HG03558 (cell line): Measurements from ENCODE around the gene THSD4.
"Not testable (repeated sequence)": the region's sequence is repeated elsewhere in the genome, so short reads cannot be mapped to it uniquely, and the experiment has no call there.

ENCODE experiments used
- ATAC-seq: cut with Tn5 transposase; IDR thresholded peaks from one replicate; pipeline ENCODE4 v1.9.1; 2021; ENCODE audit warnings: moderate number of reproducible peaks; ENCODE audit not compliant: unreplicated experiment; ENCODE audit errors: extremely low read depth

Gene THSD4

DNA sequence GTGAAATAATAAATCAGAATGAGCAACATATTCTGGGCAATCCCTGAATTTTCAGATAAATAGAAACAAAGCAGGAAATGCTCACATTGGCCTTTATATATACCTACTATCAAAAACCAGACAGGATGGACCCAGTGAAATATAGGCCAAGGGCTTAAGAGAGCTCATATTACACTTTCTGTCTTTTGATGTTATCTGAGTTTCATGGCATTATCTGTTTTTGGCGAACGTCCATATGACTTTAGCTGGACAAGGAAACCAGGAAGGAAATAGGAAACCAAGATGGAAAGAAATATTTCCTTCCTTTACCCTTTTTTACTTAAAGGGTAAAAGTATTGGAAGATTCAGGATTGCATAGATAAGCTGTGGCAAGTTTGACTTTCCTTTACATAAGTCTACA lies 274.8 kb downstream of the THSD4 start:
- ATAC-seq: no peak

DNA sequence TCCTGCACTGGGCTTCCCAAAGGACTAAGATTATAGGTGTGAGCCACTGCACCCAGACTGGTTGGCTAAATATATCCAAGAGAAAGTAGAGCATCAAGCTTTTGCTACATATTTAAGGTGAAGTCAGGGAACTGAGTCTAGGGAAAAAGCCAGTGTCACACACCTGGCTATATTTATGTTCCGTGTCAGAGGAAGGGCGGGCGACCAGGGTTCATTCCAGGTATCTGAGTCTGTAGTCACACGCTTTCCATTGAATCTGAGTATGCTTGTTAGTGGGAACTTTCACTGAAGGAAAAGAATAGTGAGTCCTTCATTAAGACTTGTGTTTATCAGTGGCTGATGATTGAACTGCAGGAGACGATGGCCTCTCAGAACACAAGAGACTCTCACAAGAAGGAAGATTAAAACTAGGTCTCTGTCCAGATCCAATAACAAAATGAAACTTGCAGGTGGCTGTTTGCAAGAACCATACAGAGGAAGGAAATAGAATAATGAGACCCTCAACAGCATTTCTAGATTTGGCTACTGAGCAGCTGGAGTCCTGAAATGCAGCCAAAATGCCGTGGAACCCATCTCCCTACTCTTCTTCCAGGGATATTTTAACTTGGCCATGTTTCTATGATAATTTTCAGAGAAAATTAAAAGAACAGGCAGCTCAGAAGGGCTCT lies 276.3 kb downstream of the THSD4 start:
- ATAC-seq: no peak

DNA sequence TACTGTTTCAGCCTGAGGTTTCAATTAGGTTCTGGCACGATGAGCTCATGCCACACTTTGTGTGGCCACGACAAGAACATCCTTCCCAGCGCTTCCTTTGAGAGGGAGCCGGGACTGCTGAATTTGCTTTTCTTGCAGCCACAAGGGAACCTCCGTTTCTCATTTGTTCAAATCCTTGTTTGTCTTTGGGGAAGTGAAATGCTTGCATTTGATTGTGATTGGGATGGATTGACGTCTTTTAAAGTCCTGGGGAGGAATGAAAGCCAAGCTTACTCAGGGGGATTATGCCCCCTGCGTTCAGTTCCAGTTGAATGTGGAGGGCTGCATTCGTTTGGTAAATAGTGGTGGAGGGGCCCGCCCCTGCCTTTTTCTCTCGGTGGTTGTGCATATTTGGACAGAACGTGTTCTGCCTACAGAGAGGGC lies 277.6 kb downstream of the THSD4 start:
- no peak for ATAC-seq

DNA sequence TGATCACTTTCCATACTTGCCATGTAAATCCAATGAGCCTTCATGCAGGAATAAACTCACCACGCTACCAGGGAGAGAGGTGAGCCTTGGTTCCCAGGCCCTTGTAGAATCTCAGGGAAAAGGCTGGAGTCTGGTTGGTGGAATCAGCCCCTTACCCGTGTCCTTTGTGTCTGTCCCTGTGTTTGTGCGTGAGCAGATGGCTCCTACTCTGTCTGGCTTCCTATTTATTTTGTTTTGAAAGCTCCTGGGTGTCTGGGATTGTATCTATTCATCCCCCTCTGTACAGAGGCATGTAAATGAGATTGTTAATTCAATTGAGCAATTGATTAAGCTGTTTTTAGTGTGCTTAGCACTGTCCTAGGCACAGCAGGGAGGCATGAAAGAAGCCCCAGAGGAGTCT lies 278.1 kb downstream of the THSD4 start:
- no peak for ATAC-seq

DNA sequence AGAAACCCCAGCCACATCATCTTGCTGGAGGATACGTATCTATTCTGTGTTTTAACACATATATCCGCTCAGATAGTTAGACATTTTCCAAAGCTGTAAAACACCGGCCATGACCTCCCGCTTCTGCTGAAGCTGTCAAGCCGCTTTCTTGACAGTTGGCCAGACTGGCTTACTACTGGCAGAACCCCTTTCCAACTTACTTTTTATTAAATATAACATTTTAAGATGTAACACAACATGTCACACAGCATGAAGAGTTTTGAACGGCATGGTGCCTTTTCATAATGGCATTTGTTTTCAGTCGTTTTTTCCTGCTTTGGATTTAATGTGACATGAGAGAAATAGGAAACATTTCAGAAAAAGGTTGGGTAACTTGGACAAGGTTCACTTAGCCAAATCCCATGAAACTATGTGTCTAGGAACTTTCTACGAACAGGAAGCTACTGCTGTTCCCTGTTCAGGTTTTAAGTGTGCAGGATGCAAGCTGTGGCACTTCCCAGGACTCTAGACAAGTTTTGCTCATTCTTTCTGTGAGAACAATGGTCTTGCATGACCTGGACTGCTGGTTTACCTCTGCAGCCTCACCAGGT lies 281.4 kb downstream of the THSD4 start:
- ATAC-seq: no peak

DNA sequence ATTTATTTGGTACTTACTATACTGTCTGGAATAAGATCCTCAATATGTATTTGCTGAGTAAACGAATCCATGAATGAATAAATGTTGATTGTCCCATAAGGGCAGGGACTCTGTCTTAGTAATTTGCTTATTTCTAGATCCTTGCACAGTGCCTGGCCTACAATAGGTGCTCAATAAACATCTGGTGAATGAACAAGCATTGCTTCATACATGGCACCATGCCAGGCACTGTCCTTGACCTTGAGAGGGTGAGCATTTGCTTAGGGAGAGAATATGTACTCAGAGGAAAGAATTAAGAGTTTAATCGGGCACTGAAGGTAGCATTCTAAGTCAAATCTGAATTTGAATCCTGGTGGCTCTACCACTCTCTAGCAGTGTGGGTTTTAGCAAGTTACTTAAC lies 282.1 kb downstream of the THSD4 start:
- no peak for ATAC-seq

DNA sequence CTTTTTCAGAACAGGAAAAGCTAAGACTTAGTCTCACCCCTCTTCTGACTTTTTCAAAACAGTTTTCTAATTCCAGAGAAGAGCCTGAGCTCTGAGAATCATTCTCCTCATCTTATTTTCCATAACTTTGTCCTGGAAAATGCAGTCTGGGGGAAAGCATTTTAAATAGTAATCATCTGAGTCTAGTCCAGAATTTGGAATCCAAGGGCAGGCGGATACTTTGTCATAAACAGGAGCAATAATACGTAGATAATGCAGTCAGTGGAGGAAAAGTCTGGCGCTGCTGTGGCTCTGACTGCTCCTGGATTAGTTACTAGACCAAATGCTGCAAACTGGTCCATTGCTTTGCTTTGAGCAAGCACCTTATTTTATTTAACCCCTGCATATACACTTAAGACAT lies 285.0 kb downstream of the THSD4 start:
- ATAC-seq: no peak

DNA sequence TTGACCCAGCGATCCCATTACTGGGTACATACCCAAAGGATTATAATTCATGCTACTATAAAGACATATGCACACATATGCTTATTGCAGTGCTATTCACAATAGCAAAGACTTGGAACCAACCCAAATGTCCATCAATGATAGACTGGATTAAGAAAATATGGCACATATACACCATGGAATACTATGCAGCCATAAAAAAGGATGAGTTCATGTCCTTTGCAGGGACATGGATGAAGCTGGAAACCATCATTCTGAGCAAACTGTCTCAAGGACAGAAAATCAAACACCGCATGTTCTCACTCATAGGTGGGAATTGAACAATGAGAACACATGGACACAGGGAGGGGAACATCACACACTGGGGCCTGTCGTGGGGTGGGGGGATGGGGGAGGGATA lies 286.5 kb downstream of the THSD4 start:
- not testable (repeated sequence) for ATAC-seq

DNA sequence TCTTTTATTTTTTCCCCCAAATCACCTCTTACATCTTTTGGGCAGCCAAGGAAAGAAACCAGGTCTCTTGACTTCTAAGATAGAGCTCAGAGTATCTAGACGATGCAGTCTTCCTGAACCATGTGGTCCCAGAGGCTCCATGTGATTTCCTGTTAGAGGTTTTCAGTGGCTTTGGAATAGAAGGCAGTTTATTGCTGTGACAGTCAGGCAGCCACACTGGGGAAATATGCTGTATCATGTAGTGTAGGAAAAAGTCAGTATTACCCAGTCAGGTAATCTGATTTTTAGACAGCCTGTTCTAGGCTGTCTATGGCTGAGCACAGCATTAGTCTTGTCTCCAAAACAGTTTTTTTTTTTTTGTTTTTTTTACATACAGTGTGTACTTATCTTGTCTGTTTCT lies 294.3 kb downstream of the THSD4 start:
- ATAC-seq: no peak

DNA sequence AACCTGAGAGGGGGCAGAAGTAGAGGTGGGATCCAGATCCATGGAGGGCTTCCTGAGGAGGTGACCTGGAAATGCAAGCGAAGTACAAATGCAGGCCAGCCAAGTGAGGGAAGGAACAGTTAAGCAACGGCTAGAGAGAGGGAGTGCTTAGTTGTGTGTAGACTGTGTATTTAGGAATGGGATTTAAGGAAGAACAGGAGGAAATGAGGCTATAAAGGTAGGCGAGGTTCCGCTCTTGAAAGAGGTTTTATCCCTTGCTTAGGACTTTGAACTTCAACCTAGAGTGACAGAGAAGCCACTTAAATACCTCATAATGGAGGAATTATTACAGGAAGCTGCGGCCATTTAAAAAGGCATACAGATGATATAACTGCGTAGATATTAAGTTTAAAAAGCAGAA lies 295.1 kb downstream of the THSD4 start:
- ATAC-seq: no peak

DNA sequence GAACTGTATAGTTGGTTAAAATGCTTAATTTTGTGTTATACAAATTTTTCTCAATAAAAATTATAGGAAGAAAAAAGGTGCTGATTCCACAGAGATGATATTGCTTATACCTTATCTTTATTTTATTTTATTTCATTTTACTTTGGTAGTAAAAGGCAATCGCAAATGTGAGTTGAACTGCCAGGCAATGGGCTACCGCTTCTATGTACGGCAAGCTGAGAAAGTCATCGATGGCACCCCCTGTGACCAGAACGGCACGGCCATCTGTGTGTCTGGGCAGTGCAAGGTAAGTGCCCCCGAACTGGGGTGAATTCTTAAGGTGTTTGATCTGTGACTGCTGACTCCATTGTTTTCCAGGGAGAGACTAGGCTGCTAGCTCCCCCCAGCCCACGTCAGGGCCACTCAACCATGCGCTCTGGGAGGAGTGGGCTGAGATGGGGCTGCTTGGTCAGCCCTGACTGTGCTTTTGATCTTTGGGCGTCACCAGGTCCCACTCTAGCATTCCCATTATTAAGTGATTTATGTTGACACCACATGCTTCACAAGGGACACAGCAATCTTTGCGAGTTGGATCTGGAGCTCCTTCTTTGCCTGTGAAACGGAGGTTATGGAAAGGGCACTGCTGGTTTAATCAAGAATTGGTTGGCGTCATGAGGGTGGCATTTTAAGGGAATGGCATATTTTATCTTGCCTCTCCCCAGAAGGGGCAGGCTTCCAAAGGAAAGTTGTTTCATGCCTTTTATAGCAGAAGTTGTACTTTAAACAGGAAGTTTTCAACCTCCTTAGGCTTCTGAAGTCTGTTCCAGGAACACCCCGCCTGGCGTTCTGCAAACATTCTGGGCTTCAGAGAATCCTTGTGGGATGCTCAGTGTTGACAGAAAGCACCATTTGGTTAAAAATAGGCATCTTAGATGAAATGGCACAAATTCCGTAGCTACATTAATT lies 296.5 kb downstream of the THSD4 start:
- no peak for ATAC-seq

DNA sequence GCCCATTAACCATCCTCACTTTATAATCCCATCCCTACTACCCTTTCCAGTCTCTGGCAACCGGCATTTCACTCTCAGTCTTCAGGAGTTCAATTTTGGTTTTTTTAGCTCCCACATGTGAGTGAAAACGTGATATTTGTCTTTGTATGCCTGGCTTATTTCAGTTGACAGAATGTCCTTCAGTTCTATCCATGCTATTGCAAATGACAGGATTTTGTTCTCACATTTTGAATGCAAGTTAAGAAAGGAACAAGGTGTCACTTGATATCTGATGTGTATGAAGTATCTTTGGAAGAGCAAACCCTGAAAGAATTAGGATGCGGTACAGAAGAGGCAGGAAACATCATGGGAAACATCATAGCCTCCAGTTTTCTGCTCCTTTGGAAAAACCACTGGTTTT lies 298.1 kb downstream of the THSD4 start:
- ATAC-seq: no peak

DNA sequence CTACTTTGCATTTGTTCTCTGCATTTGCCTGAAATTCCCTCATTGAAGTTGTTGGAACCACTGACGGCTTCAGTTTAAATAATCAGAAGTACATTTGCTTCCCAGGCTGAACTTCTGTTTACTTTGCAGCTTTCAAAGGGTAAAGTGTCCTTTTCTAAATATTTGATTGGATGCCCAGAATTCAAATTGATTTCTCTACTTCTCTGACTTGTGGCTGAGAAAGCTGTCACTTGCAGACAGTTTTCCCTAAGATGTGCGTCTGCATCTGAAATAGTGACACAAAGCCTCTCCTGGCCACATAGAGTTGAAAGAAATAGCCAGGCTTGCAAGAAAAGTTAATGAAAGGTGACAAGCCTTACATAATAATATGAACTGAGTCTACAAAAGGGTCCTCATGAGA lies 299.6 kb downstream of the THSD4 start:
- no peak for ATAC-seq

DNA sequence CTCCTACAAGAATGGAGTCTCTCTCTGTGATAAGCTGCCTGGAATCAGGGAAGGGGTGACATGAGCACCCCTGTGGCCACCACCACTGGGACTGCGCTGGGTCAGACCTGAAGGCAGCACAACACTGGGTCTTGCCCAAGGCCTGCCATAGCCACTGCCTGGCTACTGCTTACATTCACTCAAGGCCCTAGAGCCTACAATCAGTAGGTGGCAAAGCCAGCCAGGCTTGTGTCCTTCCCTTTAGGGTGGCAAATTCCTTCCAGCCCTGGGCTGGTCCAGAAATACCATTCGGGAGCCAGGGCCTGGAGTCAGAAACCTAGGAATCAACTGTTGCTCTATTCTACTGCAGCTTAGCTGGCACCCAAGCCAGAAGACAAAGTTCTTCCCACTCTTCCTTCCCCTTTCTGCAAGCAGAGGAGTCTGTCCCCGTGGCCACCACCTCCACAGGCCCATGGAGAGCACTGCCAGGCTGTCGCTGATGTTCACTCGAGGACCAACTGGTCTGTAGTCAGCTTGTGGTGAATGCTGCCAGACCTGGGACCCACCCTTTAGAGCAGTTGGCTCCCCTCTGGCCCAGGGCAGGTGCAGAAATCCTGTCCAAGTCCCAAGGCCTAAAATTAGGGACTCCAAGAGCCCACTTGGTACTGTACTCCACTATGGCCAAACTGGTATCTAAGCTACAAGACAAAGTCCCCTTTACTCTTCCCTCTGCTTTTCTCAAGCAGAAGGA lies 307.4 kb downstream of the THSD4 start:
- no peak for ATAC-seq

DNA sequence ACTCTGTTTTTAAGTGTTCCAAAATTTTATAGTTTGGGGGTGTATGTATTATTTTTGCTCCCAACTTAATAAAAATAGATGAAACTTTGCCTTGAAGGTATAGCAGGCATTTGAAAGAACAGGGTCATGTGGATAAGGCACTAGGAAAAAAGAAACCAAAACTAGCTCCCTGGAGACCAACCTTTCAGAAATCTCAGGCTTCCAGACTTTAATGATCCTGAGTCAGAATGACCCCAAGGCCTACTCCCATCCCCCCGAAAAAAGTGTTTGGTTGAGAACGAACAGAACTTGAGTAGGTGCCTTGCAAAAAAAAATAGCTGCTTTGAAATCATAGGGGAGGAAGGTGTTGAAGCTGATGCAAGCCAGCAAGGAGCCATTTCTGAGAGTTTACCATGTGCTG lies 309.5 kb downstream of the THSD4 start:
- no peak for ATAC-seq

DNA sequence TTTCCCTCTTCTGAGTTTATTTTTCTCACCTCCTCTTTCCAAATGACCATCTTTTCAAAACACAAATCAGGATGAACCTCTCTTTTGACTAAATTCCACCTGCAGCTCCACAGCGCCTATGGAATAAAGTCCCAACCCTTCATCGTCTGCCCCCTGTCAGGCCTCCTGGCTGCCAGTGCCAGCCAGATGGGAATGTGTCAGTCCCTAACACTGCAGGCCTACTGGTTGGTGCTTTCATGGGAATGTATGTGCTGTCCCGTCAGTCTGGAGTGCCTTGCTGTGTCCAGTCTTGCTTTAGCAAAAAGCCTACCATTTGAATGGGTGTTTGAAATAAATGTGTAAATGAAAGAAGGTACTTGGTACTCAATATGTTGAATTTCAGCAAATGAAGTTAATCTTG lies 310.1 kb downstream of the THSD4 start:
- ATAC-seq: no peak

DNA sequence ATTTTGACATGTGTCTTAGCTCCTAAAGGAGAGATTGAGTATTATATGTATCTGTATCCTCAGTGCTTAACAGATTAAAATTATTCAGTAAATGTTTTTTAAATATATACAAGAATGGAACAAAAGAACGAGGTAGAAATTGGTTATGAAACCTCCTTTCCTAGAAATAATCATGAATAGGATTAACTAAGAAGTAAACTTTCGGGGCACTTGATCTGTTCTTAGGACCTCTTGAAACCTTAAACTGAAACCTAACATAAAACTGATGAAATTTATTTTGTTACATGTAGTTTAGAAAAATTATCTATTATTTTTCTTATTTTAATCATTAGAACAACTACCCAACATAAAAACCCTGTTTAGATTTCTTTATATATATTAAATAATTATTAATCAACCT lies 311.5 kb downstream of the THSD4 start:
- ATAC-seq: no peak

DNA sequence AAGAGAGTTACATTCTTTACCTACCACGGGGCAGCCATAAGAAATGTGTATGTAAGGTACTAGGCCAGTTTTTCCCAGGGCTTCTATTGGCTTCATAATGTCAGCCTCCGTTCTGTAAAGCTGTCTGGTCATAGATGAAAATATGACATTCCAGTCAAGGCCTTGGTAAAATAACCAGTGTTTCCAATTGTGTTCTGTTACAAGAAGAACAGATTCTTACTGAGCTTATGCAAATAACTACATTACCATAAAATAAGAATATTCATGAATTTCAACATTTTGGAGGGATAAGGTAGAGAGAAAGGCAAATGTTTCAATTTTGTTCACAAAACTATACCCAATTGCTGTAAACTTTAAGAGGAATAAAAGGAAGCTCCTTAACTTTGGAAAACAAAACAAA lies 315.5 kb downstream of the THSD4 start:
- ATAC-seq: no peak

DNA sequence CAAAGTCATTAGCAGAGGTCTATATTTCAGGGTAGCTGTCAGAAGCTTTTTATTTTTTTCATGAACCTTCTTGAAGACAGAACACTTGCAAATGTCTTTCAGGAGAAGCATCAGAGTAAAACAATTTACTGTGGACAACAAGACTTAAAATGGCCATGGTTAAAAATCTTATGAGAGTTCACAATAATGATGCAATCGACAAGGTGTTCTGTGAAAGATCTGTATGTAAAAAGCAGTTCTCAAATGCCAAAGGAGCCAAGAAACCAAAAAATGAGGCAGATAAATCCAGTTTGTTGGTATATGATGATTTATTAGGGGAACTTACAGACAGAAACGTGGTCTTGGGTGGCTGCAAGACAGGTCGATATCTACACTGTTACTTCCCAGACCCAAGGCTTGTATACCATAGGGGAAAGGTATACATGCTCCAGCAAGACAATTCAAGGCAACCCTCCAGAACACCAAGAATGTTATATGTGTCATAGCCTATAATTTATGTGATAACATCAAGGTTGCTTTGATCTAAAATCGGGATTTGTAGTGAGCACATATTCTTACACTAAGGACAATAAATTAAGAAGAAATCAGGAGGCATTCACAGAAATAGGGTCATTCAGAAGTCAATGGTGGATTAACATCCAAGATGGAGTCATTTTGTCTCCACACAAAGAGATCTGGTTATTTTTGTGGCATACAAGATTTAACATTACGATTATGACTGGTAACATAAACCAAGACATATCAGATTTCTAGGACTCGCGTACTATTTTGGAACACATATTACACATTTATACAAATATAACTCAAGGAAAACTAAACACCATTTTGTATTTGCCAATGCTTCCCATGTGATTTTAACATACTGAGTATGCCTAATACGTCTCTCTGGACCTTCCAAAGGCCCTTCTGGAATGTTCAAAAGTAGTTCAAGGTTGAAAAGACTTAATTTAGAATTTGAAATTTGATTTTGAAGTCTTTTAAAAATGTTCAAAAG lies 316.4 kb downstream of the THSD4 start:
- ATAC-seq: no peak

DNA sequence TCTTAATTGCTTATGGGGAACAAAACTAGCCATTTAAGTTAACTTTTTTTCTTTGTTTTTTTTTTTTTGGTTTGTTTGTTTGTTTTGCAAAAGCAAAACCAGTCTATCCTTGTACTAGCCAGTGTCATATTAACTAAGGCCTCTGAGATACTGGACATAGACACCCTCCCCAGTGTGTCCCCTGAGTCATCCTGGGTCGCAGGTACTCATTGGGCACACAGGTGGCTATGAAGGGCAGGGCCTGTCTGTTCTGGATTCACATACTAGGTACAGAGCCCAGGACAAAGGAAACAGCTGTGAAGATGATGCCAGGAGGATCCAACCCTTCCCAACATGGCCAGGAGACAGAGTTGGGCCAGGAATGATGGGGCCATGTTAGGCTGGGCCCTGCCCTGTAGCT lies 318.1 kb downstream of the THSD4 start:
- ATAC-seq: no peak
